Esophagus squamous epithelium (tissue), 5 donors: Measurements from ENCODE around the gene TSHZ2. TPM values are rescaled to one million over a fixed set of nuclear protein-coding genes. Genes with fewer than 3 reads are reported as not detected.
"Not testable (repeated sequence)": the region's sequence is repeated elsewhere in the genome, so short reads cannot be mapped to it uniquely, and the experiment has no call there.

Experiments
- DNase-seq: peaks from one replicate; lab custom pipeline; 2025; lab: John Stamatoyannopoulos, UW
- H3K27ac ChIP-seq, 4 donors: fragments of 200-600 bp; sonication (generic); one replicate each; pipeline ENCODE4 v1.5.1; 2016 to 2019; ENCODE audit warnings: mild to moderate bottlenecking in 1 of 4
- H3K27me3 ChIP-seq, 4 donors: fragments of 200-600 bp; sonication (generic); 1 replicate in 3 of 4; 2 replicates in 1 of 4; pipeline versions ENCODE4 v1.5.1 to v1.6.0; 2017 to 2021; ENCODE audit warnings: antibody characterized with exemption in 1 of 4
- H3K36me3 ChIP-seq, 3 donors: fragments of 200-600 bp; sonication (generic); one replicate each; pipeline ENCODE4 v1.5.1; 2016 to 2019
- H3K4me1 ChIP-seq, 3 donors: fragments of 200-600 bp; sonication (generic); one replicate each; pipeline ENCODE4 v1.5.1; 2017 to 2019
- H3K4me3 ChIP-seq, 4 donors: fragments of 200-600 bp; sonication (generic); 1 replicate in 3 of 4; 2 replicates in 1 of 4; pipeline ENCODE4 v1.5.1; 2016 to 2019; ENCODE audit warnings: mild to moderate bottlenecking in 2 of 4, moderate library complexity in 1 of 4
- H3K9me3 ChIP-seq, 3 donors: fragments of 200-600 bp; sonication (generic); one replicate each; pipeline ENCODE4 v1.5.1; 2016 to 2019
- POLR2A ChIP-seq, 4 donors: fragments of 450-650 bp; IDR thresholded peaks; one replicate each; pipeline ENCODE4 v1.6.1; 2017; ENCODE audit warnings: antibody characterized with exemption in 4 of 4, mild to moderate bottlenecking in 4 of 4, moderate library complexity in 3 of 4
- WGBS, 2 donors: methylation state at CpG; one replicate each; pipeline ENCODE4 v1.1.5; 2018; 5-methylcytosine and 5-hydroxymethylcytosine counted together
- intact Hi-C: fragments of 100-400 bp; cut with DNase I; formaldehyde crosslinking; loops from one replicate; pipeline ENCODE4 v1.15.0; 2022
- total RNA-seq, 4 donors: library from RNA; depleted of rRNA; stranded (reverse); fragments of >200 nt; gene quantifications; one replicate each; pipeline ENCODE4 v1.1.0, GENCODE V29; 2016
- TF ChIP-seq, protein P1 (sequence below), 6 experiments: fragments of 450-650 bp in 4 of 6; fragments of 200-600 bp in 2 of 6; sonication (generic) in 2 of 6; IDR thresholded peaks; one replicate each; pipeline ENCODE4 v1.5.1; 2016 to 2019; ENCODE audit warnings: antibody characterized with exemption in 6 of 6, mild to moderate bottlenecking in 4 of 6, moderate library complexity in 4 of 6
- donor health status: DM: yes; HTN: yes; CAD: no.

Gene TSHZ2
- total RNA-seq, 4 donors from 2014 or later = 4.7 to 22.0 (median 12.9) TPM

DNA sequence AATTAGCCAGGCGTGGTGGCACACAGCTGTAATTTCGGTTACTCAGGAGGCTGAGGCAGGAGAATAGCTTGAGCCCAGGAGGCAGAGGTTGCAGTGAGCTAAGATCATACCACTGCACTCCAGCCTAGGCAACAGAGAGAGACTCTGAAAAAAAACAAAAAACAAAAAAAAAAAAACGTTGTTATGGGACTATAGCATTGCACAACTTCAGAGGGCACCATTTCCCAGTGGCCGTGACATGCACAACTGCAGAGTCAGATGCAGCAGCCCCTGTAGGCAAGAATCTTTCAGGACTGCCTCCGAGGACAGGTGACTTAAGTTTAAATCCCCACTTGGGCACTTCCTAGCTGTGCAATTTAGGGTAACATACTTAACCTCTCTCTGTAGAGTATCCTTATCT lies 557.5 kb downstream of the TSHZ2 start:
- no peak for DNase-seq
- no peak overlapping the region for H3K27ac ChIP-seq
- 69 to 71% methylated on average over 3 to 4 of the region's 5 CpGs for WGBS, 2 donors
- no peaks in the 10 kb centered on the region for H3K4me1 ChIP-seq
- H3K27me3 ChIP-seq = peaks cover 0 to 6% (median 0%) of the 10 kb centered on the region in 4 donors
- H3K4me3 ChIP-seq = no peak overlapping the region
- H3K9me3 ChIP-seq = no peaks in the 10 kb centered on the region
- intact Hi-C loops = no loop called here
- TF ChIP-seq POLR2A (IDR thresholded peaks at IDR 0.05) = no peak
- TF ChIP-seq, protein P1, sequence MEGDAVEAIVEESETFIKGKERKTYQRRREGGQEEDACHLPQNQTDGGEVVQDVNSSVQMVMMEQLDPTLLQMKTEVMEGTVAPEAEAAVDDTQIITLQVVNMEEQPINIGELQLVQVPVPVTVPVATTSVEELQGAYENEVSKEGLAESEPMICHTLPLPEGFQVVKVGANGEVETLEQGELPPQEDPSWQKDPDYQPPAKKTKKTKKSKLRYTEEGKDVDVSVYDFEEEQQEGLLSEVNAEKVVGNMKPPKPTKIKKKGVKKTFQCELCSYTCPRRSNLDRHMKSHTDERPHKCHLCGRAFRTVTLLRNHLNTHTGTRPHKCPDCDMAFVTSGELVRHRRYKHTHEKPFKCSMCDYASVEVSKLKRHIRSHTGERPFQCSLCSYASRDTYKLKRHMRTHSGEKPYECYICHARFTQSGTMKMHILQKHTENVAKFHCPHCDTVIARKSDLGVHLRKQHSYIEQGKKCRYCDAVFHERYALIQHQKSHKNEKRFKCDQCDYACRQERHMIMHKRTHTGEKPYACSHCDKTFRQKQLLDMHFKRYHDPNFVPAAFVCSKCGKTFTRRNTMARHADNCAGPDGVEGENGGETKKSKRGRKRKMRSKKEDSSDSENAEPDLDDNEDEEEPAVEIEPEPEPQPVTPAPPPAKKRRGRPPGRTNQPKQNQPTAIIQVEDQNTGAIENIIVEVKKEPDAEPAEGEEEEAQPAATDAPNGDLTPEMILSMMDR (IDR thresholded peaks at IDR 0.05) = no peak
- H3K36me3 ChIP-seq = no peaks in the 10 kb centered on the region

DNA sequence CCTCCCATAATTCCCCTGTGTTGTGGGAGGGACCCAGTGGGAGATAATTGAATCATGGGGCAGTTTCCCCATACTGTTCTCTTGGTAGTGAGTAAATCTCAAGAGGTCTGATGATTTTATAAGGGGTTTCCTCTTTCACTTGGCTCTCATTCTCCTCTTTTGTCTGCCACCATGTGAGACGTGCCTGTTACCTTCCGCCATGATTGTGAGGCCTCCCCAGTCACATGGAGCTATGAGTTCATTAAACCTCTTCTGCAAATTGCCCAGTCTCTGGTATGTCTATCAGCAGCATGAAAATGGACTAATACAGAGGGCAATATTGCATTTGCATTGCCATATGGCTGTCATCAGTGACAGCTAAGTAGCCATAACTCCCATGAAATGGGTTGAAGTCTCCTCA lies 558.3 kb downstream of the TSHZ2 start:
- intact Hi-C loops = no loop called here
- Histone ChIP-seq H3K4me3 (no peak overlapping the region), H3K9me3 (no peaks in the 10 kb centered on the region), H3K36me3 (no peaks in the 10 kb centered on the region), H3K4me1 (no peaks in the 10 kb centered on the region), H3K27ac (no peak overlapping the region), H3K27me3 (peaks cover 0 to 6% (median 0%) of the 10 kb centered on the region in 4 donors)
- 72 to 79% methylated on average over 2 of the region's 2 CpGs for WGBS, 2 donors
- no peak for TF ChIP-seq POLR2A (IDR thresholded peaks at IDR 0.05)
- TF ChIP-seq, protein P1 (IDR thresholded peaks at IDR 0.05) = no peak
- no peak for DNase-seq

DNA sequence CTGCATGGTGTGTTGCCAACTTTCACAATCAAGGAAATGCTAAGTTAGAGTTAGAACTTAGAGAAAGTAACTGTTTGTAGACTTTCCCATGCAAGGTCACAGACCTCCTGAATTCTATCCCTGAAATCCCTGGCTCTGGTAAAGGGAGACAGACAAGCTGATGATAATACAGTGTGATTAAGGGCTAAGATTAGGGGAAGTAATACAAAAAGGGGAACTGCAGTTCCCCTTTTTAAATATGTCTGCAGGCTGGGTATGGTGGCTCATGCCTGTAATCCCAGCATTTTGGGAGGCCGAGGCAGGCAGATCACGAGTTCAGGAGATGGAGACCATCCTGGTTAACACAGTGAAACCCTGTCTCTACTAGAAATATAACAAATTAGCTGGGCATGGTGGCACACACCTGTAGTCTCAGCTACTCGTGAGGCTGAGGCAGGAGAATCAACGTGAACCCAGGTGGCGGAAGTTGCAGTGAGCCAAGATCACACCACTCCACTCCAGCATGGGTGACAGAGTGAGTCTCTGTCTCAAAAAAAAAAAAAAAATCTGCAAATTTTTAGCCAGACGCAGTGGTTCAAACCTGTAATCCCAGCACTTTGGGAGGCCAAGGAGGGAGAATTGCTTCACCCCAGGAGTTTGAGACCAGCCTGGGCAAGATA lies 560.6 kb downstream of the TSHZ2 start:
- intact Hi-C loops, DNase-seq, H3K27me3 ChIP-seq, H3K36me3 ChIP-seq, H3K4me3 ChIP-seq, H3K27ac ChIP-seq, H3K9me3 ChIP-seq, H3K4me1 ChIP-seq: not testable (repeated sequence)
- WGBS, 2 donors = 72 to 88% methylated on average over 5 to 6 of the region's 6 CpGs

DNA sequence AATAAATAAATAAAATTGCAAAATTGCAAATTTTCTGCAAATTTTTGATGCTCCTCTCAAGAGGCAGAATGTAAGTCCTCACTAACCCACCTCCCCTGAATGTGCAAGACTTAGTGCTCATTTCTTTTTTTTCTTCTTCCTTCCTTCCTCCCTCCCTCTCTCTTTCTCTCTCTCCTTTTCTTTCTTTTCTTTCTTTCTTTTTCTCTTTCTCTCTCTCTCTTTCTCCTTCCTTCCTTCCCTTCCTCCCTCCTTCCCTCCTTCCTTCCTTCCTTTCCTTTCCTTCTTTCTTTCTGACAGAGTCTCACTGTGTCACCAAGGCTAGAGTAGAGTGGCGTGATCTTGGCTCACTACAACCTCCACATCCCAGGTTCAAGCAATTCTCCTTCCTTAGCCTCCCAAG lies 561.3 kb downstream of the TSHZ2 start:
- H3K4me1 ChIP-seq = no peaks in the 10 kb centered on the region
- no peaks in the 10 kb centered on the region for H3K9me3 ChIP-seq
- no peaks in the 10 kb centered on the region for H3K36me3 ChIP-seq
- H3K4me3 ChIP-seq = no peak overlapping the region
- no peak for TF ChIP-seq POLR2A (IDR thresholded peaks at IDR 0.05)
- TF ChIP-seq, protein P1 (IDR thresholded peaks at IDR 0.05) = no peak
- H3K27ac ChIP-seq = no peak overlapping the region
- no peak for DNase-seq
- 90% methylated on average over 1 of the region's 1 CpG for WGBS, 2 donors
- intact Hi-C loops = no loop called here
- H3K27me3 ChIP-seq = peaks cover 0 to 6% (median 0%) of the 10 kb centered on the region in 4 donors

DNA sequence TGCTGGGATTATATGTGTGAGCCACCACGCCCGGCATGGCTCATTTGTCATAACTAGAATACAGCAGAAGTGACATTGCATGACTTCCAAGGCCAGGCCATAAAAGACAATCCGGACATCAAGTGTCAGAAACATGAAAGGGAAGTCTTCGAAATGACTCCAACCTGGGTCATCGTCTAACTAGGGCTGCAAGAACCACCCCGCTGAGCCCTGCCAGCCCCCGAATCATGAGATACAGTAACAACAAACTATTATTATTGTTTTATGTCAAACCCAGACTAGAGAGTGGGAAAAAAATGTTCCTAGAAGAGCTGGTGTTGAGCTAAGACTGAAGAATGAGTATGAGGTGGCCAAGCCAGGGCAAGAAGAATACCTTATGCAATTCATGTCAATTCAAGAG lies 561.9 kb downstream of the TSHZ2 start:
- H3K27ac ChIP-seq = no peak overlapping the region
- no peak for DNase-seq
- TF ChIP-seq, protein P1 (IDR thresholded peaks at IDR 0.05) = no peak
- TF ChIP-seq POLR2A (IDR thresholded peaks at IDR 0.05) = no peak
- H3K9me3 ChIP-seq = no peaks in the 10 kb centered on the region
- H3K4me3 ChIP-seq = no peak overlapping the region
- intact Hi-C loops = no loop called here
- WGBS, 2 donors = 85 to 88% methylated on average over 6 to 7 of the region's 7 CpGs
- H3K27me3 ChIP-seq = peaks cover 0 to 6% (median 0%) of the 10 kb centered on the region in 4 donors
- H3K4me1 ChIP-seq = no peaks in the 10 kb centered on the region
- no peaks in the 10 kb centered on the region for H3K36me3 ChIP-seq
